Measurements from ENCODE around the gene KDELR3. TPM values are rescaled to one million over a fixed set of nuclear protein-coding genes. Genes with fewer than 3 reads are reported as not detected.

KDELR3 gene
- total and polyA plus RNA-seq, 4 donors, result 4.4 to 16.4 (median 8.8) TPM

GRCh38 chr22:38510416-38510970 is 42.6 kb downstream of the KDELR3 start:
- no peak overlapping the region for H3K9ac ChIP-seq (ENCODE audit: insufficient read depth in 1 of 2, low read length in 2 of 2)
- no peak for TF ChIP-seq CTCF (IDR thresholded peaks at IDR 0.05; ENCODE audit: control extremely low read depth, extremely low read depth)

GRCh38 chr22:38513063-38513462 is 45.2 kb downstream of the KDELR3 start:
- Histone ChIP-seq H3K4me3 (no peak overlapping the region), H3K36me3 (ENCODE audit: control insufficient read depth in 4 of 4, insufficient read depth in 4 of 4, low read length in 4 of 4) (no peaks in the 10 kb centered on the region), H3K27ac (ENCODE audit: low read depth in 1 of 2, low read length in 1 of 2) (no peak overlapping the region), H3K27me3 (ENCODE audit: control insufficient read depth in 3 of 3, insufficient read depth in 3 of 3, low read length in 2 of 3) (no peaks in the 10 kb centered on the region), H3K4me1 (ENCODE audit: control insufficient read depth in 5 of 5, insufficient read depth in 5 of 5, low read length in 5 of 5) (peaks cover 0 to 1% (median 0%) of the 10 kb centered on the region in 5 donors), H3K9me3 (ENCODE audit: control insufficient read depth in 4 of 4, insufficient read depth in 3 of 4, low read length in 3 of 4) (no peaks in the 10 kb centered on the region), H3K9ac (ENCODE audit: insufficient read depth in 1 of 2, low read length in 2 of 2) (no peak overlapping the region)
- 60 to 73% methylated on average over 1 of the region's 1 CpG for WGBS, 2 donors
- ATAC-seq (ENCODE audit: insufficient read depth, low FRiP score) (no peak), DNase-seq (no peak)
- no peak for TF ChIP-seq CTCF (IDR thresholded peaks at IDR 0.05; ENCODE audit: control extremely low read depth, extremely low read depth)

More at GRCh38 chr22:38510416-38510970, 42.6 kb downstream of the KDELR3 start:
- H3K4me1 ChIP-seq (ENCODE audit: control insufficient read depth in 5 of 5, insufficient read depth in 5 of 5, low read length in 5 of 5), result peaks cover 0 to 1% (median 0%) of the 10 kb centered on the region in 5 donors
- DNase-seq (no peak), ATAC-seq (ENCODE audit: insufficient read depth, low FRiP score) (no peak)
- no peak overlapping the region for H3K27ac ChIP-seq (ENCODE audit: low read depth in 1 of 2, low read length in 1 of 2)
- no peaks in the 10 kb centered on the region for H3K27me3 ChIP-seq (ENCODE audit: control insufficient read depth in 3 of 3, insufficient read depth in 3 of 3, low read length in 2 of 3)
- peaks cover 0 to 3% (median 0%) of the 10 kb centered on the region in 4 donors for H3K36me3 ChIP-seq (ENCODE audit: control insufficient read depth in 4 of 4, insufficient read depth in 4 of 4, low read length in 4 of 4)
- no peak overlapping the region for H3K4me3 ChIP-seq
- 35 to 69% methylated on average over 5 of the region's 5 CpGs for WGBS, 2 donors
- H3K9me3 ChIP-seq (ENCODE audit: control insufficient read depth in 4 of 4, insufficient read depth in 3 of 4, low read length in 3 of 4), result no peaks in the 10 kb centered on the region

- ATAC-seq (ENCODE audit: insufficient read depth, low FRiP score), result no peak
- no peak overlapping the region for H3K4me3 ChIP-seq
- TF ChIP-seq CTCF (IDR thresholded peaks at IDR 0.05; ENCODE audit: control extremely low read depth, extremely low read depth), result no peak
These were observed 50.7 kb downstream of the KDELR3 start for GRCh38 chr22:38518620-38519019.

More at GRCh38 chr22:38518620-38519019, 50.7 kb downstream of the KDELR3 start:
- Histone ChIP-seq H3K4me1 (ENCODE audit: control insufficient read depth in 5 of 5, insufficient read depth in 5 of 5, low read length in 5 of 5) (no peaks in the 10 kb centered on the region), H3K36me3 (ENCODE audit: control insufficient read depth in 4 of 4, insufficient read depth in 4 of 4, low read length in 4 of 4) (no peaks in the 10 kb centered on the region), H3K27ac (ENCODE audit: low read depth in 1 of 2, low read length in 1 of 2) (no peak overlapping the region), H3K9ac (ENCODE audit: insufficient read depth in 1 of 2, low read length in 2 of 2) (no peak overlapping the region), H3K9me3 (ENCODE audit: control insufficient read depth in 4 of 4, insufficient read depth in 3 of 4, low read length in 3 of 4) (no peaks in the 10 kb centered on the region), H3K27me3 (ENCODE audit: control insufficient read depth in 3 of 3, insufficient read depth in 3 of 3, low read length in 2 of 3) (no peaks in the 10 kb centered on the region)
- DNase-seq, result no peak
- WGBS, 2 donors, result 94 to 96% methylated on average over 4 of the region's 4 CpGs

All from lung (tissue), 12 donors.